Liver (tissue), 3 donors: ENCODE data around the gene PTPRN2.

Experiments
- CTCF ChIP-seq: fragments of 150-350 bp; IDR thresholded peaks from 2 replicates; pipeline ENCODE4 v1.5.1; 2017; ENCODE audit warnings: improper control_type of control experiment, low read depth, low read length; ENCODE audit not compliant: missing input control
- EGR1 ChIP-seq, 2 donors: IDR thresholded peaks; 2 replicates each; pipeline ENCODE4 v1.6.1; 2016 to 2018; ENCODE audit warnings: antibody characterized with exemption in 2 of 2, low read depth in 2 of 2
- JUND ChIP-seq, 2 donors: IDR thresholded peaks; 2 replicates each; pipeline ENCODE4 v1.6.1; 2016; ENCODE audit warnings: antibody characterized with exemption in 2 of 2
- REST ChIP-seq: IDR thresholded peaks from 2 replicates; pipeline ENCODE4 v1.6.1; 2016; ENCODE audit warnings: antibody characterized with exemption, mild to moderate bottlenecking
- YY1 ChIP-seq: IDR thresholded peaks from 2 replicates; pipeline ENCODE4 v1.6.1; 2016; ENCODE audit warnings: antibody characterized with exemption, mild to moderate bottlenecking
- donor health status: healthy.
- donor health status: healthy.

GRCh38 chr7:158031867-158032308 lies 555.7 kb downstream of the PTPRN2 start:
- TF ChIP-seq CTCF = no peak
- no peak for TF ChIP-seq JUND (IDR thresholded peaks at IDR 0.05)
- no peak for TF ChIP-seq YY1
- no peak for TF ChIP-seq EGR1 (IDR thresholded peaks at IDR 0.05; ENCODE audit: low read depth in 2 of 2)
- TF ChIP-seq REST = no peak
